Subcutaneous abdominal adipose tissue (tissue), 5 donors: ENCODE measurements around the gene TTLL3.

Source experiments
- H3K27ac ChIP-seq: one replicate; pipeline ENCODE4 v1.7.0; 2013; ENCODE audit warnings: low read depth, mild to moderate bottlenecking, inconsistent platforms, low read length, moderate library complexity
- H3K27me3 ChIP-seq, 5 donors: one replicate each; pipeline ENCODE4 v1.7.0; 2013; ENCODE audit warnings: low read length in 5 of 5, inconsistent platforms in 1 of 5; ENCODE audit not compliant: control insufficient read depth in 5 of 5, insufficient read depth in 4 of 5
- H3K36me3 ChIP-seq, 5 donors: one replicate each; pipeline ENCODE4 v1.7.0; 2013; ENCODE audit warnings: low read length in 5 of 5; ENCODE audit not compliant: control insufficient read depth in 5 of 5, insufficient read depth in 5 of 5
- H3K4me1 ChIP-seq, 5 donors: one replicate each; pipeline ENCODE4 v1.7.0; 2013; ENCODE audit warnings: low read length in 5 of 5, mild to moderate bottlenecking in 3 of 5, moderate library complexity in 1 of 5; ENCODE audit not compliant: control insufficient read depth in 5 of 5, insufficient read depth in 5 of 5
- H3K4me3 ChIP-seq, 5 donors: one replicate each; pipeline ENCODE4 v1.7.0; 2013; ENCODE audit warnings: low read length in 5 of 5, low read depth in 1 of 5
- H3K9ac ChIP-seq, 5 donors: one replicate each; pipeline ENCODE4 v1.7.0; 2013; ENCODE audit warnings: low read length in 5 of 5, mild to moderate bottlenecking in 4 of 5, moderate library complexity in 3 of 5
- H3K9me3 ChIP-seq, 5 donors: one replicate each; pipeline ENCODE4 v1.7.0; 2013; ENCODE audit warnings: low read length in 5 of 5; ENCODE audit not compliant: control insufficient read depth in 5 of 5
- donor health status: healthy.
- donor health status: healthy.
- donor health status: healthy.
- donor health status: healthy.
- donor health status: healthy.

The TTLL3 gene

GRCh38 chr3:9817436-9817835, 7.4 kb downstream of the TTLL3 start:
- H3K36me3 ChIP-seq = peaks cover 0 to 39% (median 30%) of the 10 kb centered on the region in 5 donors
- H3K4me1 ChIP-seq = no peaks in the 10 kb centered on the region
- no peaks in the 10 kb centered on the region for H3K27me3 ChIP-seq
- no peak overlapping the region for H3K4me3 ChIP-seq
- no peak overlapping the region for H3K27ac ChIP-seq
- no peaks in the 10 kb centered on the region for H3K9me3 ChIP-seq
- H3K9ac ChIP-seq = no peak overlapping the region

GRCh38 chr3:9818666-9819335, 8.7 kb downstream of the TTLL3 start:
- Histone ChIP-seq H3K27me3 (no peaks in the 10 kb centered on the region), H3K4me1 (no peaks in the 10 kb centered on the region), H3K36me3 (peaks cover 0 to 32% (median 21%) of the 10 kb centered on the region in 5 donors), H3K9me3 (no peaks in the 10 kb centered on the region), H3K9ac (no peak overlapping the region), H3K4me3 (no peak overlapping the region), H3K27ac (no peak overlapping the region)

GRCh38 chr3:9820543-9820942, 10.5 kb downstream of the TTLL3 start:
- Histone ChIP-seq H3K4me1 (no peaks in the 10 kb centered on the region), H3K36me3 (peaks cover 0 to 32% (median 17%) of the 10 kb centered on the region in 5 donors), H3K4me3 (no peak overlapping the region), H3K9ac (no peak overlapping the region), H3K27me3 (no peaks in the 10 kb centered on the region), H3K27ac (no peak overlapping the region), H3K9me3 (no peaks in the 10 kb centered on the region)

- Histone ChIP-seq H3K27ac (no peak overlapping the region), H3K9me3 (no peaks in the 10 kb centered on the region), H3K9ac (no peak overlapping the region), H3K36me3 (peaks cover 0 to 29% (median 18%) of the 10 kb centered on the region in 5 donors), H3K4me3 (no peak overlapping the region), H3K4me1 (no peaks in the 10 kb centered on the region), H3K27me3 (no peaks in the 10 kb centered on the region)
These were observed 10.9 kb downstream of the TTLL3 start for GRCh38 chr3:9820946-9821345.

- Histone ChIP-seq H3K27ac (no peak overlapping the region), H3K36me3 (peaks cover 0 to 27% (median 22%) of the 10 kb centered on the region in 5 donors), H3K9ac (no peak overlapping the region), H3K9me3 (no peaks in the 10 kb centered on the region), H3K4me3 (no peak overlapping the region), H3K27me3 (no peaks in the 10 kb centered on the region), H3K4me1 (no peaks in the 10 kb centered on the region)
These were observed 15.5 kb downstream of the TTLL3 start for GRCh38 chr3:9825451-9826040.

GRCh38 chr3:9826815-9827573, 16.9 kb downstream of the TTLL3 start:
- peaks cover 0 to 28% (median 22%) of the 10 kb centered on the region in 5 donors for H3K36me3 ChIP-seq
- no peaks in the 10 kb centered on the region for H3K4me1 ChIP-seq
- no peak overlapping the region for H3K9ac ChIP-seq
- H3K9me3 ChIP-seq = no peaks in the 10 kb centered on the region
- no peak overlapping the region for H3K27ac ChIP-seq
- no peak overlapping the region for H3K4me3 ChIP-seq
- no peaks in the 10 kb centered on the region for H3K27me3 ChIP-seq

GRCh38 chr3:9828801-9829755, 19.0 kb downstream of the TTLL3 start:
- H3K4me1 ChIP-seq = no peaks in the 10 kb centered on the region
- no peak overlapping the region for H3K27ac ChIP-seq
- H3K27me3 ChIP-seq = no peaks in the 10 kb centered on the region
- H3K9ac ChIP-seq = no peak overlapping the region
- no peaks in the 10 kb centered on the region for H3K9me3 ChIP-seq
- no peak overlapping the region for H3K4me3 ChIP-seq
- H3K36me3 ChIP-seq = peaks cover 0 to 43% (median 37%) of the 10 kb centered on the region in 5 donors

- Histone ChIP-seq H3K36me3 (peaks cover 0 to 63% (median 55%) of the 10 kb centered on the region in 5 donors), H3K27ac (no peak overlapping the region), H3K27me3 (no peaks in the 10 kb centered on the region), H3K4me3 (no peak overlapping the region), H3K4me1 (no peaks in the 10 kb centered on the region), H3K9me3 (no peaks in the 10 kb centered on the region), H3K9ac (no peak overlapping the region)
These were observed 21.2 kb downstream of the TTLL3 start for GRCh38 chr3:9831253-9831652.

- H3K36me3 ChIP-seq = peaks cover 0 to 63% (median 55%) of the 10 kb centered on the region in 5 donors
- no peak overlapping the region for H3K9ac ChIP-seq
- H3K27me3 ChIP-seq = no peaks in the 10 kb centered on the region
- no peak overlapping the region for H3K27ac ChIP-seq
- no peaks in the 10 kb centered on the region for H3K4me1 ChIP-seq
- no peak overlapping the region for H3K4me3 ChIP-seq
- no peaks in the 10 kb centered on the region for H3K9me3 ChIP-seq
These were observed 23.0 kb downstream of the TTLL3 start for GRCh38 chr3:9833078-9833477.
